Skeletal muscle tissue (tissue), 4 donors: ENCODE measurements around the gene HPD. TPM values are rescaled to one million over a fixed set of nuclear protein-coding genes. Genes with fewer than 3 reads are reported as not detected.

Source experiments
- H3K27ac ChIP-seq: one replicate; pipeline ENCODE4 v1.7.0; 2013; ENCODE audit warnings: mild to moderate bottlenecking, low read depth, low read length, inconsistent platforms
- H3K27me3 ChIP-seq, 3 donors: one replicate each; pipeline ENCODE4 v1.7.0; 2013; ENCODE audit warnings: low read length in 3 of 3; ENCODE audit not compliant: control insufficient read depth in 3 of 3, insufficient read depth in 3 of 3
- H3K36me3 ChIP-seq, 3 donors: one replicate each; pipeline ENCODE4 v1.7.0; 2013; ENCODE audit warnings: low read length in 3 of 3; ENCODE audit not compliant: control insufficient read depth in 3 of 3, insufficient read depth in 3 of 3
- H3K4me1 ChIP-seq, 3 donors: one replicate each; pipeline ENCODE4 v1.7.0; 2013; ENCODE audit warnings: low read length in 3 of 3, mild to moderate bottlenecking in 3 of 3; ENCODE audit not compliant: control insufficient read depth in 3 of 3, insufficient read depth in 3 of 3
- H3K4me3 ChIP-seq, 3 donors: one replicate each; pipeline ENCODE4 v1.7.0; 2013; ENCODE audit warnings: low read length in 3 of 3
- H3K9ac ChIP-seq, 3 donors: one replicate each; pipeline ENCODE4 v1.7.0; 2013; ENCODE audit warnings: low read length in 3 of 3, mild to moderate bottlenecking in 3 of 3, moderate library complexity in 2 of 3, low read depth in 1 of 3
- H3K9me3 ChIP-seq, 3 donors: one replicate each; pipeline ENCODE4 v1.7.0; 2013; ENCODE audit warnings: low read length in 3 of 3; ENCODE audit not compliant: control insufficient read depth in 3 of 3
- total RNA-seq: library from RNA; depleted of rRNA; stranded (reverse); fragments of >200 nt; gene quantifications from one replicate; pipeline ENCODE4 v1.2.3, GENCODE V29; 2014
- donor health status: Osteomylitis.

HPD gene
- total RNA-seq, 1 donor from 2014 or later: not detected

GRCh38 chr12:121849211-121849610 lies 9.4 kb downstream of the HPD start:
- H3K27me3 ChIP-seq: no peaks in the 10 kb centered on the region
- no peaks in the 10 kb centered on the region for H3K36me3 ChIP-seq
- no peak overlapping the region for H3K4me3 ChIP-seq
- no peak overlapping the region for H3K27ac ChIP-seq
- H3K9ac ChIP-seq: no peak overlapping the region
- no peaks in the 10 kb centered on the region for H3K9me3 ChIP-seq
- no peaks in the 10 kb centered on the region for H3K4me1 ChIP-seq

- Histone ChIP-seq H3K9ac (no peak overlapping the region), H3K27ac (no peak overlapping the region), H3K9me3 (no peaks in the 10 kb centered on the region)
Observed at GRCh38 chr12:121845701-121846100, 13.0 kb downstream of the HPD start.

GRCh38 chr12:121843236-121843982 lies 15.2 kb downstream of the HPD start:
- no peak overlapping the region for H3K4me3 ChIP-seq
- H3K36me3 ChIP-seq: no peaks in the 10 kb centered on the region
- H3K27me3 ChIP-seq: no peaks in the 10 kb centered on the region
- peaks cover 5 to 11% (median 8%) of the 10 kb centered on the region in 3 donors for H3K4me1 ChIP-seq
- no peaks in the 10 kb centered on the region for H3K9me3 ChIP-seq
- no peak overlapping the region for H3K9ac ChIP-seq
- no peak overlapping the region for H3K27ac ChIP-seq

More at GRCh38 chr12:121845701-121846100, 13.0 kb downstream of the HPD start:
- H3K27me3 ChIP-seq: no peaks in the 10 kb centered on the region
- no peaks in the 10 kb centered on the region for H3K36me3 ChIP-seq
- no peak overlapping the region for H3K4me3 ChIP-seq
- H3K4me1 ChIP-seq: no peaks in the 10 kb centered on the region

- Histone ChIP-seq H3K9me3 (no peaks in the 10 kb centered on the region), H3K4me1 (peaks cover 5 to 11% (median 8%) of the 10 kb centered on the region in 3 donors), H3K36me3 (no peaks in the 10 kb centered on the region), H3K27ac (no peak overlapping the region), H3K9ac (peak overlapping the region; percentile 69 to 84 (median 81)), H3K4me3 (peak overlapping the region; percentile 81 to 94 (median 84)), H3K27me3 (no peaks in the 10 kb centered on the region)
Observed at GRCh38 chr12:121839993-121840761, 18.5 kb downstream of the HPD start.

- peaks cover 5 to 11% (median 8%) of the 10 kb centered on the region in 3 donors for H3K4me1 ChIP-seq
- peak overlapping the region; percentile 69 to 84 (median 81) for H3K9ac ChIP-seq
- H3K36me3 ChIP-seq: no peaks in the 10 kb centered on the region
- H3K4me3 ChIP-seq: peak overlapping the region; percentile 81 to 94 (median 84)
- no peaks in the 10 kb centered on the region for H3K27me3 ChIP-seq
- no peak overlapping the region for H3K27ac ChIP-seq
- H3K9me3 ChIP-seq: no peaks in the 10 kb centered on the region
Observed at GRCh38 chr12:121839106-121839992, 19.3 kb downstream of the HPD start.

GRCh38 chr12:121838126-121838525 lies 20.5 kb downstream of the HPD start:
- no peaks in the 10 kb centered on the region for H3K36me3 ChIP-seq
- H3K4me3 ChIP-seq: no peak overlapping the region
- H3K9ac ChIP-seq: no peak overlapping the region
- no peaks in the 10 kb centered on the region for H3K27me3 ChIP-seq
- H3K4me1 ChIP-seq: peaks cover 5 to 11% (median 8%) of the 10 kb centered on the region in 3 donors
- no peak overlapping the region for H3K27ac ChIP-seq
- no peaks in the 10 kb centered on the region for H3K9me3 ChIP-seq

GRCh38 chr12:121837680-121838079 lies 21.0 kb downstream of the HPD start:
- Histone ChIP-seq H3K36me3 (no peaks in the 10 kb centered on the region), H3K27ac (no peak overlapping the region), H3K9me3 (no peaks in the 10 kb centered on the region), H3K27me3 (no peaks in the 10 kb centered on the region), H3K4me1 (peaks cover 5 to 11% (median 8%) of the 10 kb centered on the region in 3 donors), H3K4me3 (no peak overlapping the region), H3K9ac (no peak overlapping the region)

GRCh38 chr12:121831571-121832245 lies 27.0 kb downstream of the HPD start:
- Histone ChIP-seq H3K9me3 (no peaks in the 10 kb centered on the region), H3K27ac (no peak overlapping the region), H3K4me1 (peaks cover 0 to 7% (median 0%) of the 10 kb centered on the region in 3 donors), H3K9ac (no peak overlapping the region), H3K36me3 (peaks cover 37 to 46% (median 43%) of the 10 kb centered on the region in 3 donors), H3K4me3 (no peak overlapping the region), H3K27me3 (no peaks in the 10 kb centered on the region)

GRCh38 chr12:121830588-121831265 lies 27.9 kb downstream of the HPD start:
- Histone ChIP-seq H3K4me1 (peaks cover 0 to 7% (median 0%) of the 10 kb centered on the region in 3 donors), H3K27me3 (no peaks in the 10 kb centered on the region), H3K4me3 (no peak overlapping the region), H3K27ac (no peak overlapping the region), H3K9me3 (no peaks in the 10 kb centered on the region), H3K36me3 (peaks cover 42 to 52% (median 50%) of the 10 kb centered on the region in 3 donors), H3K9ac (no peak overlapping the region)
